A673 (cell line): ENCODE data around the gene ZNF709. TPM values are rescaled to one million over a fixed set of nuclear protein-coding genes. Genes with fewer than 3 reads are reported as not detected.
"Not testable (repeated sequence)": the region's sequence is repeated elsewhere in the genome, so short reads cannot be mapped to it uniquely, and the experiment has no call there.

Experiments used
- BruUV-seq: library from RNA; stranded (reverse); fragments of 400-500 nt; replicated peaks from 2 replicates; lab custom pipeline; 2021; lab: Mats Ljungman, UMichigan
- CTCF ChIA-PET: fragments of 300-600 bp; sonication (Branson Sonifier 250); formaldehyde crosslinking; loops from one replicate; lab custom pipeline; 2022; ENCODE audit warnings: antibody characterized with exemption; lab: Charles Lee
- POLR2A ChIA-PET: fragments of 300-600 bp; sonication (Branson Sonifier 250); formaldehyde crosslinking; loops from one replicate; lab custom pipeline; 2022; ENCODE audit warnings: antibody characterized with exemption; ENCODE audit not compliant: low non-redundant PET; lab: Charles Lee
- DNase-seq: peaks from one replicate; pipeline ENCODE4 v3.0.0-alpha.2; 2015; ENCODE audit warnings: low spot score
- H3K27ac ChIP-seq: fragments of 200-600 bp; sonication (generic); 2 replicates; pipeline ENCODE4 v1.5.1; 2016; ENCODE audit warnings: mixed run types, low read depth, mild to moderate bottlenecking, mixed read lengths, antibody characterized with exemption, low read length; ENCODE audit not compliant: poor library complexity, severe bottlenecking
- H3K27me3 ChIP-seq: fragments of 200-600 bp; sonication (generic); replicated peaks from 2 replicates; pipeline ENCODE4 v1.6.1; 2017; ENCODE audit warnings: mixed run types, low read depth, mild to moderate bottlenecking, mixed read lengths, antibody characterized with exemption, low read length; ENCODE audit not compliant: insufficient read depth, poor library complexity
- H3K36me3 ChIP-seq: fragments of 200-600 bp; sonication (generic); 2 replicates; pipeline ENCODE4 v1.6.1; 2016; ENCODE audit warnings: mixed run types, mild to moderate bottlenecking, mixed read lengths, antibody characterized with exemption, low read length; ENCODE audit not compliant: insufficient read depth, poor library complexity, severe bottlenecking
- H3K4me1 ChIP-seq: fragments of 200-600 bp; sonication (generic); 2 replicates; pipeline ENCODE4 v1.6.1; 2017; ENCODE audit warnings: mixed run types, mild to moderate bottlenecking, mixed read lengths, antibody characterized with exemption, low read length; ENCODE audit not compliant: insufficient read depth, poor library complexity, severe bottlenecking
- H3K4me3 ChIP-seq: fragments of 200-600 bp; sonication (generic); 2 replicates; pipeline ENCODE4 v1.5.1; 2016; ENCODE audit warnings: low read depth, mixed run types, mild to moderate bottlenecking, mixed read lengths, low read length; ENCODE audit not compliant: poor library complexity, severe bottlenecking
- H3K9me3 ChIP-seq: fragments of 200-600 bp; sonication (generic); 2 replicates; pipeline ENCODE4 v1.6.1; 2016; ENCODE audit warnings: mixed run types, low read depth, mild to moderate bottlenecking, mixed read lengths, antibody characterized with exemption, low read length; ENCODE audit not compliant: poor library complexity, severe bottlenecking
- CTCF ChIP-seq: fragments of 300-800, 200-600 bp; sonication (generic); conservative IDR thresholded peaks from 2 replicates; pipeline ENCODE4 v1.5.1; 2017; ENCODE audit warnings: low read depth, mild to moderate bottlenecking, antibody characterized with exemption, low read length, moderate library complexity, mixed read lengths
- EZH2 ChIP-seq: fragments of 200-600 bp; sonication (generic); IDR thresholded peaks from 2 replicates; pipeline ENCODE4 v1.6.1; 2017; ENCODE audit warnings: borderline replicate concordance, low read depth, mild to moderate bottlenecking, mixed read lengths, antibody characterized with exemption, low read length; ENCODE audit not compliant: poor library complexity, severe bottlenecking
- intact Hi-C: fragments of 100-400 bp; cut with micrococcal nuclease; formaldehyde crosslinking; loops from one replicate; pipeline ENCODE4 v1.10.0; 2022; ENCODE audit not compliant: unreplicated experiment
- total RNA-seq: library from RNA; stranded (reverse); gene quantifications from 2 replicates; pipeline ENCODE4 v1.2.3, GENCODE V29; 2021

The ZNF709 gene
- total RNA-seq, 1 experiment from 2014 or later, result 3.6 TPM

GRCh38 chr19:12482509-12482886 is 2.1 kb downstream of the ZNF709 start:
- H3K27me3 ChIP-seq, result no peaks in the 10 kb centered on the region
- POLR2A ChIA-PET, result no interaction called here
- TF ChIP-seq EZH2 (no peak), CTCF (no peak)
- H3K4me3 ChIP-seq, result no peak overlapping the region
- DNase-seq, result no peak
- intact Hi-C loops, result no loop called here
- no TSS peak for BruUV-seq
- CTCF ChIA-PET, result interaction anchor here (0.6 kb wide), 1 partner anchor 365 kb away, joined by 4 read pairs; no protein-coding TSS in a partner anchor
- no peaks in the 10 kb centered on the region for H3K9me3 ChIP-seq
- no peaks in the 10 kb centered on the region for H3K36me3 ChIP-seq
- H3K27ac ChIP-seq, result no peak overlapping the region
- no peaks in the 10 kb centered on the region for H3K4me1 ChIP-seq

- intact Hi-C loops, result no loop called here
- ChIA-PET CTCF (no interaction called here), POLR2A (no interaction called here)
- no TSS peak for BruUV-seq
- Histone ChIP-seq H3K27ac (no peak overlapping the region), H3K4me1 (no peaks in the 10 kb centered on the region), H3K9me3 (no peaks in the 10 kb centered on the region), H3K36me3 (no peaks in the 10 kb centered on the region), H3K4me3 (no peak overlapping the region), H3K27me3 (no peaks in the 10 kb centered on the region)
- DNase-seq, result no peak
- no peak for TF ChIP-seq CTCF
- TF ChIP-seq EZH2, result no peak
These were observed 2.7 kb downstream of the ZNF709 start for GRCh38 chr19:12481781-12482508.

GRCh38 chr19:12478234-12478941 is 6.2 kb downstream of the ZNF709 start:
- TF ChIP-seq CTCF, result no peak
- Histone ChIP-seq H3K9me3 (peaks cover 10% of the 10 kb centered on the region), H3K36me3 (no peaks in the 10 kb centered on the region), H3K4me1 (no peaks in the 10 kb centered on the region), H3K4me3 (no peak overlapping the region), H3K27ac (no peak overlapping the region), H3K27me3 (no peaks in the 10 kb centered on the region)
- DNase-seq, result no peak
- intact Hi-C loops, result no loop called here
- ChIA-PET CTCF (no interaction called here), POLR2A (no interaction called here)
- BruUV-seq, result no TSS peak

GRCh38 chr19:12467651-12468050 is 17.0 kb downstream of the ZNF709 start:
- H3K36me3 ChIP-seq, result peaks cover 14% of the 10 kb centered on the region
- H3K27me3 ChIP-seq, H3K4me3 ChIP-seq, POLR2A ChIA-PET, DNase-seq, intact Hi-C loops, BruUV-seq, CTCF ChIA-PET, H3K27ac ChIP-seq, H3K4me1 ChIP-seq: not testable (repeated sequence)
- H3K9me3 ChIP-seq, result peaks cover 50% of the 10 kb centered on the region
